NCI-H1436 (cell line): ENCODE measurements around the gene EGLN1.

ENCODE experiments used
- DNase-seq: peaks from one replicate; lab custom pipeline; 2025; lab: John Stamatoyannopoulos, UW

The EGLN1 gene

GRCh38 chr1:231396643-231397042, 25.4 kb downstream of the EGLN1 start:
- DNase-seq: no peak

- no peak for DNase-seq
Observed at GRCh38 chr1:231395998-231396390, 26.1 kb downstream of the EGLN1 start.

- DNase-seq: no peak
Observed at GRCh38 chr1:231395076-231395997, 26.8 kb downstream of the EGLN1 start.

GRCh38 chr1:231393668-231394067, 28.4 kb downstream of the EGLN1 start:
- DNase-seq: no peak

- DNase-seq: no peak
Observed at GRCh38 chr1:231392389-231393131, 29.5 kb downstream of the EGLN1 start.

- DNase-seq: no peak
Observed at GRCh38 chr1:231390071-231390470, 32.0 kb downstream of the EGLN1 start.

GRCh38 chr1:231387770-231388669, 34.1 kb downstream of the EGLN1 start:
- DNase-seq: no peak

- no peak for DNase-seq
Observed at GRCh38 chr1:231386466-231386865, 35.6 kb downstream of the EGLN1 start.

GRCh38 chr1:231385416-231385748, 36.7 kb downstream of the EGLN1 start:
- DNase-seq: no peak

- no peak for DNase-seq
Observed at GRCh38 chr1:231384696-231385415, 37.2 kb downstream of the EGLN1 start.

- no peak for DNase-seq
Observed at GRCh38 chr1:231383159-231383860, 38.8 kb downstream of the EGLN1 start.

GRCh38 chr1:231382426-231382825, 39.7 kb downstream of the EGLN1 start:
- DNase-seq: no peak

- no peak for DNase-seq
Observed at GRCh38 chr1:231381729-231382128, 40.4 kb downstream of the EGLN1 start.

- DNase-seq: no peak
Observed at GRCh38 chr1:231376875-231377549, 45.1 kb downstream of the EGLN1 start.

- DNase-seq: no peak
Observed at GRCh38 chr1:231376101-231376500, 46.0 kb downstream of the EGLN1 start.

- no peak for DNase-seq
Observed at GRCh38 chr1:231374394-231374793, 47.7 kb downstream of the EGLN1 start.

- DNase-seq: no peak
Observed at GRCh38 chr1:231372501-231372900, 49.6 kb downstream of the EGLN1 start.

GRCh38 chr1:231369282-231369681, 52.8 kb downstream of the EGLN1 start:
- no peak for DNase-seq

GRCh38 chr1:231364192-231364591, 57.9 kb downstream of the EGLN1 start:
- no peak for DNase-seq

GRCh38 chr1:231363624-231364023, 58.5 kb downstream of the EGLN1 start:
- DNase-seq: no peak
